Amniotic epithelial cell (primary cell): Measurements from ENCODE around the gene HBEGF.
"Not testable (repeated sequence)": the region's sequence is repeated elsewhere in the genome, so short reads cannot be mapped to it uniquely, and the experiment has no call there.

Source experiments
- DNase-seq: peaks from one replicate; pipeline ENCODE4 v3.0.0-alpha.2; 2010; ENCODE audit warnings: low read depth

The HBEGF gene

DNA sequence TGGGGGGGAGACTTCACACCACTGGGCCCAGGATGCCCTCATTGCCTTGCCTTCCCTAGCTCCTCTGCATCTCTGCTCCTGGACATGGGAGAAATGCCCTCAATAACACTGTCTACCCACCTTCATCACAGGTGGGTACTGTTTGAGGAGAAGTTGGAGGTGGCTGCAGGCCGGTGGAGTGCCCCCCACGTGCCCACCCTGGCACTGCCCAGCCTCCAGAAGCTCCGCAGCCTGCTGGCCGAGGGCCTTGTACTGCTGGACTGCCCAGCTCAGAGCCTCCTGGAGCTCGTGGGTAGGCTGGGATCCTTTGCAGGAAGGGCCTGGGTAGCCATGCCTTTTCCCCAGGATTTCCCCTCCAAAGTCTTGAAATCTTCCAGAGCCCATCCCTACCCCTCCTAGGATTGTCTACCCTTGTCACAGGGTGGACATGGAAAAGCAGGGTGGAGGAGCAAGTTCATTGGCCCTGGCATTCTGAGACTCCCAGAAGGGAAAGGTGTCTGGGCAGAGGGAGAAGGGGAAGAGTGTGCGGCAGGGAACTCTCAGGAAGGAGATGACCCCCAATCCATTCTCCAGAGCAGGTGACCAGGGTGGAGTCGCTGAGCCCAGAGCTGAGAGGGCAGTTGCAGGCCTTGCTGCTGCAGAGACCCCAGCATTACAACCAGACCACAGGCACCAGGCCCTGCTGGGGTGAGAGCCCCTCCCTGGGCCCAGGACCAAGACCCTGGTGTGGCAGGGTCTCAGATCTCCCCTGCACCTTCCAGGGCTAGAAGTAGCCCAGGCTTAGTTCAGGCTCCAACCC lies 14.5 kb upstream of the HBEGF start:
- no peak for DNase-seq

DNA sequence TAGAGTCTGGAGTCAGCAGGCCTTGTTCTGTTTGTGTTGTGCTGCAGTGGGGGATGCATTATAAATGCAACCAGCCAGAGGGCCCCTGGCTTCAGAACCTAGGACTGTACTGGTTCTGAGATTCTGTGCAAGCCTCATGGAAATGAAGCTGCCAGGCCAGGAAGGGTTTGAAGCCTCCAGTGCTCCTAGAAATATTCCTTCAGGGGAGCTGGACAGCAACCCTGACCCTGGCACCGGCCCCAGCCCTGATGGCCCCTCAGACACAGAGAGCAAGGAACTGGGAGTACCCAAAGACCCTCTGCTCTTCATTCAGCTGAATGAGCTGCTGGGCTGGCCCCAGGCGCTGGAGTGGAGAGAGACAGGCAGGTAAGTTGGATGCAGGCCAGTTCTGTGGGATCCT lies 13.7 kb upstream of the HBEGF start, which contains the start of gene SLC4A9:
Gene SLC4A9, plus strand, starts transcription at position 94 of the 400 bp plus-strand sequence. Its CDS starts 43 bp downstream, at position 137.
- DNase-seq: no peak

GRCh38 chr5:140358738-140359310 lies 12.4 kb upstream of the HBEGF start:
- peak; percentile 41 for DNase-seq

DNA sequence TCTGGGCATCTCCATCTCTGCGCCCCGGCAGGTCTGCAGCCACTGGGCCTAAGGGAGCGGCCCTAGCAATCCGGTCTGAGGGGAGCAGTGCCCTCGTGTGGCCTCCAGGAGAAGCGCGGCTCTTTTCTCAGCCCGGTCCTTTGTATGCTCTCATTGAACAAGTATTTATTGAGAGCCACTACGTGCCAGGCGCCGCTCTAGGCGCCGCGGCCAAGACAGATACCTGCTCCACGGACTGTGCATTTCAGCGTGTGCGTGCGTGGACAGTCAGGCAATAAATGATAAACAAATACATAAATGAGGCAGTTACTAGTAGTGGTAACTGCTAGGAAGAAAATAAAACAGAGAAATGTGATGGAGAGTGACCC lies 11.3 kb upstream of the HBEGF start:
- peak; percentile 87 for DNase-seq

DNA sequence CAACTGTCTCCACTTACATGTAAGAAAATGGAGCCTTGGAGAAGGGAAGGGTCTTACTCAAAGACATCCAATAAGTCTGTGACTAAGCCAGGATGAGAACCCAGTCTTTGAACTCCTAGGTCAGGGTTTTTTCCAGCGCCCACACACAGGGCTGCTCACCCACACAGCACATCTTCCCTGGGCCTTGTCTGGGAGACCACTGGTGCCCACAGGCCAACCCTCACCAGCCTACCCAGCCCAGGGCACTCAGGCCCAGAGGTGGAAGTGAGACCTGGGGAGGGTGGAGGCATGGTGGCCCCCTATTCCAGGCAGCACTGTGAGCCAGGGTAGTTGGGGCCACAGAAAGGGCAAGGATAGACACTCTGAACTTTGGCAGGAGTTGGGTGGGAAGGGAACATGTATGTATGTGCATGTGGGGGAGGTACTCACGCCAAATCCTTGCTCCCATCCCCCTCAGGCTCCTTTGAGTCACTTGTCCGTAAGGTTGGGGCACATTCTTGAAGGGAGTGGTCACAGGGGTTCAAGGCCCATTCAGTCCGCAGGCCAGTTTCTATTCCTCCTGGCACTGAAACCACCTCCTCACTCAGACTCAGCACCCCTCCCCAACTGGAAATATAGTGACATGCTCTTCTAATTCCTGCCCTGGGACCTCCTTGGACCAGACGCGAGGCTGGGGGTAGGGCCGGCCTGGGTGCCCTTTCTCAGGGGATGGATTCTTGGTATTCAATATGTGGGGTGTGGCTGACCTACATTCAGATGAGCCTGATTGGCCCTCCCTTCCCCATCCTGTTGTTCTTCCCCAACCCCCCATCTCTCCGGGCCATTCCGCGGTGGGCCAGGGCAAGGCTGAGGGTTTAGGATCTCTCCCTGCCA lies 10.7 kb upstream of the HBEGF start:
- no peak for DNase-seq

- DNase-seq: no peak
Measured at GRCh38 chr5:140355546-140355945, 9.1 kb upstream of the HBEGF start.

- peak; percentile 61 for DNase-seq
Measured at GRCh38 chr5:140351609-140352334, 5.4 kb upstream of the HBEGF start.

DNA sequence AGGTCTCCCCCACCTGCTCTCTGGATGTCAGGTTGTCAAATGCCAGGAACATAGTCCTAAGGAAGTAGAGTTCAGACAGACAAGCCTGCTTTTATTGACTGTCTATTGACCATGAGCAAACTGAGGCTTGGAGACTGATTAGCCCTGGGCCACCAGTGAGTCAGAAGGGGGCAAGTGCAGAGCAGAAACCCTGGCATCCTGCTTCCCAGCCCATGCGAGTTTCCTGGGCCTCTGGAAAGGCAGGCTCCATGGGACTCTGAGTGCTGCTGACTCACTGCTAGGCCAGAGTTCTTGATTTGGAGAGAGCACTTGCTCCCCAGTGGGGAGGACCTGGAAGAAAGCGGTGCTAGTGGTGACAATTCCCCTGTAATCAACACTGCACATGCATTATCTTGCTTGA lies 2.8 kb upstream of the HBEGF start:
- no peak for DNase-seq

DNA sequence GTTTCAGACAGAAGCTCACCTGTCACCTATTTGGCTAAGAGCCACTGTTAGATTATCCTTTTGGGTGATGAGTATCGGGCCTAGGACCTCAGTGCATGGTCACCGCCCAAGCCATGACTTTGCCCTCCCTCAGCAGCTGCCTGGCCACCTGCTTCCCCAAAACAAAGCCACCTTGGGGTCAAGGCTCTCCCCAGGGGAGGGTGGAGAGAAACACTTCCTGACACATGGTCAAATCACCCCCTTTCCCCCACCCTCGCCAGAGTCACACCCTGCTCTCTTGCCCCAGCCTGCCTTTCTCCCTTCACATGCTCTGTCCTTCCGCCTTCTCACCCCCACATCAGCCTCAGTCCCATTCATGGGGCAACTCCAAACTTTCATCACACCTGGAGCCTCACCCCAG lies 1.7 kb upstream of the HBEGF start:
- DNase-seq: no peak

GRCh38 chr5:140347360-140347759 lies 957 bp upstream of the HBEGF start:
- DNase-seq: no peak

GRCh38 chr5:140345919-140346347 lies 470 bp downstream of the HBEGF start:
- peak; percentile 43 for DNase-seq

DNA sequence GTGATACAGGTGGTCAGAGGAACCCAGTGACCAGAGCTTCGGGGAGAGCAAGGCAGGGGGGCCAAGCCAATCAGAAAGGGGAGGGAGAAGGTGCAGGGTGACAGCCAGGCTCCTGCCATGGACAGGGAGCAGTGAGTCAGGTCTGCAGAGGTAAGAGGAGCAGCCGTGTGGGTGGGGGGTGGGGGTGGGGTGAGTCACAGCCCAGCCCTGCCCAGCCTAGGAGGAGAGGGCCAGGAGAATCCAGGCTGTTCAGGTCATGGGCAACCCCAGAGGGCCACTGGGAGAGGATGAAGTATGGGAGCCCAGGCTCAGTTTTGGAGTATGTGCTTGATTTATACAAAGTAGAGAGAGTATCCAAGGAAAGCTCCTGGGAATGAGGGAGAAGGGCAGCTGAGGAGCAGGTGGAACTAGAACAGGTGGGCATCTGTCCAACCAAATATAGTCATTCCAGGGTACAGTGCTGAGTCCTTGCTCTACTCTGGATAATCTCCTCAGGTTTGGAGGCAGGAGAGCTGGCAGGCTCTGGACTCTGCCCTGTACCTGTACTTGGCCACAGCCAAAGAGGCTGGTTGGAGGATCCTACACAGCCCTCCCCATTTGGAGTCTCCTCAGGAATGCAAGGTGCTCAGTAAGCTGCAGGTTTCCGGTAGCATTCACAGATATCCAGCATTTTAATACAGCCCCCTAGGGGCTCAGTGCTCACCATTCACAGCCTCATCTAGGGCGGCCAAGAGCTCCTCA lies 1.6 kb downstream of the HBEGF start:
- no peak for DNase-seq

DNA sequence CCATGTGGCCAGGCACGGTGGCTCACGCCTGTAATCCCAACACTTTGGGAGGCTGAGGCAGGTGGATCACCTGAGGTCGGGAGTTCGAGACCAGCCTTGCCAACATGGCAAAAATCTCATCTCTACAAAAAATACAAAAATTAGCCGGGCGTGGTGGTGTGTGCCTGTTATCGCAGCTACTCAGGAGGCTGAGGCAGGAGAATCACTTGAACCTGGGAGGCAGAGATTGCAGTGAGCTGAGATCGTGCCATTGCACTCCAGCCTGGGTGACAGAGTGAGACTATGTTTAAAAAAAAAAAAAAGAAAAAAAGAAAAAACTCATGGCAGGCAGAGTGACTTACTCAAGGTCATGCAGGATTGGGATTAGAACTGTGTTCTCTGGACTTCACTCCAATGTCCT lies 2.6 kb downstream of the HBEGF start:
- DNase-seq: not testable (repeated sequence)

DNA sequence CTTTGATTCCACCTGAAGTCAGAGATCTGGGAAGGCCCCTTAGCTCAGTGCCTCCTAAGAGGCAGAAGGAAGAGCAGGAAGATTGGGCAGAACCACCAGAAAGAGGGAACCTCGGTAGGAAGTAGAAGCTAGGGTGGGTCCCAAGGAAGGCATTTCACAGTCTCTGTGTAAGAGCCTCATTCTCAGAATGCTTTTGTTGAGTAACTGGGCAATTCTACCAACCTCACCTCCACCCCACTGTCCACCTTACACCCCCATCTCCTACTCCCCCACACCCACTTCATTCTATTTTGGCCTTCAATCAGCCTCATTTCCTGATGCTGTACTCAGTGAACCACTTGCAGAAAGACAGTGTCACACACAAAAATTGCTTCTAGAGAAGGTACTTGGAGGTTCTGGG lies 3.5 kb downstream of the HBEGF start:
- DNase-seq: no peak

- no peak for DNase-seq
Measured at GRCh38 chr5:140342287-140342686, 4.1 kb downstream of the HBEGF start.

GRCh38 chr5:140341591-140341990 lies 4.8 kb downstream of the HBEGF start:
- DNase-seq: no peak

GRCh38 chr5:140340605-140341121 lies 5.7 kb downstream of the HBEGF start:
- no peak for DNase-seq

GRCh38 chr5:140339636-140340035 lies 6.8 kb downstream of the HBEGF start:
- DNase-seq: no peak

- no peak for DNase-seq
Measured at GRCh38 chr5:140338908-140339307, 7.5 kb downstream of the HBEGF start.

DNA sequence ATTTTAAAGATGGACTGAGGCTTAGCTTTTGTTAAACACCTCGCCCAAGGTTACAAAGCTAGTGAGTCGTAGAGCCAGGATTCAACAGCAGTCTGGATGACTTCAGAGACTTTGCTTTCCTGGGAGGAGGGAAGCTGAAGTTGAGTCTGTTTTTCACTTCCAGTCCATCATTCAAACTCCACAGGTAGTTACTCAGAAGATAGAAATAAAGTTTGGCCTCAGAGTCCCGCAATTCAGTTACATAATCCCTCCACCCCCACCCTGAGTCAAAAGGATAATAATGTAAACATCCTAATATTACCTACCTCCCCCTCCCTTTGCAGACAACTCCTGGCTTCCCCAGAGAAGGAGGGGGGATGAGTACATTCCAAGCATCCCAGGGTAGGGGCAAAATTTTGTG lies 8.1 kb downstream of the HBEGF start:
- peak; percentile 36 for DNase-seq

DNA sequence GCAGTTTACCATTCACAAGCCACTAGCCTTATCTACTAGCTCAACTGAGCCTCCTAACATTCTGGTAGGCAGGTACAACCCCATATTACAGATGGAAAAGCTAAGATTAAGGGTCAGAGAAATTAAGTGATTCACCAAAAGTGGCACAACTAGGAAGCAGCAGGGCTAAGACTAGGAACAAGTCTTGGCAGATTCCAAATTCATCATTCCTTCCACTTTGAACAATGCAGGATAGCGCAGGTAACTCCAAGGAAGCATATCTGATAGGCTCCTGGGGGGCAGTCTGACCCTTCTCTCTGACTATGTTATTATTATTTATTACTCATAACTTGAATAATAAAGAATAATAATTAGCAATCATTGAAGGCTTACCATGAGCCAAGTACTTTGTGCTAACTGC lies 8.5 kb downstream of the HBEGF start:
- no peak for DNase-seq
